HL-60 (cell line): ENCODE measurements around the gene IRAK1BP1.
"Not testable (repeated sequence)": the region's sequence is repeated elsewhere in the genome, so short reads cannot be mapped to it uniquely, and the experiment has no call there.

Source experiments
- DNase-seq, 2 experiments: peaks; one replicate each; pipeline ENCODE4 v3.0.0-alpha.2; 2010 to 2020; ENCODE audit warnings: low read depth in 1 of 2, low spot score in 1 of 2
- H3K27ac ChIP-seq: fragments of 250-450 bp; sonication (Bioruptor Pico); replicated peaks from 2 replicates; pipeline ENCODE4 v1.5.1; 2020; ENCODE audit warnings: mild to moderate bottlenecking, moderate library complexity
- H3K27me3 ChIP-seq: fragments of 250-450 bp; sonication (Bioruptor Pico); 2 replicates; pipeline ENCODE4 v1.5.1; 2021; ENCODE audit warnings: mild to moderate bottlenecking, moderate library complexity; ENCODE audit not compliant: insufficient read depth, poor library complexity, severe bottlenecking
- H3K4me3 ChIP-seq: replicated peaks from 2 replicates; pipeline ENCODE4 v1.5.1; 2011; ENCODE audit warnings: mild to moderate bottlenecking, control low read depth, low read length; ENCODE audit not compliant: insufficient read depth
- GABPA ChIP-seq: IDR thresholded peaks from 2 replicates; pipeline ENCODE4 v1.6.1; 2012; ENCODE audit warnings: low read depth
- POLR2AphosphoS5 ChIP-seq: IDR thresholded peaks from 2 replicates; pipeline ENCODE4 v1.6.1; 2012; ENCODE audit warnings: low read depth
- SPI1 ChIP-seq: IDR thresholded peaks from 2 replicates; pipeline ENCODE4 v1.6.1; 2012; ENCODE audit warnings: low read depth, mild to moderate bottlenecking, borderline replicate concordance
- TF ChIP-seq, protein P1 (sequence below): IDR thresholded peaks from one replicate; pipeline ENCODE4 v1.5.1; 2011; ENCODE audit warnings: low read length, control low read depth, inconsistent platforms; ENCODE audit not compliant: insufficient read depth
- TF ChIP-seq, protein P2 (sequence below): IDR thresholded peaks from 2 replicates; pipeline ENCODE4 v1.6.1; 2012; ENCODE audit warnings: low read depth; ENCODE audit not compliant: insufficient replicate concordance

The IRAK1BP1 gene

GRCh38 chr6:78850621-78851020 lies 16.7 kb upstream of the IRAK1BP1 start:
- TF ChIP-seq SPI1, result no peak
- TF ChIP-seq GABPA, result no peak
- TF ChIP-seq, protein P1, sequence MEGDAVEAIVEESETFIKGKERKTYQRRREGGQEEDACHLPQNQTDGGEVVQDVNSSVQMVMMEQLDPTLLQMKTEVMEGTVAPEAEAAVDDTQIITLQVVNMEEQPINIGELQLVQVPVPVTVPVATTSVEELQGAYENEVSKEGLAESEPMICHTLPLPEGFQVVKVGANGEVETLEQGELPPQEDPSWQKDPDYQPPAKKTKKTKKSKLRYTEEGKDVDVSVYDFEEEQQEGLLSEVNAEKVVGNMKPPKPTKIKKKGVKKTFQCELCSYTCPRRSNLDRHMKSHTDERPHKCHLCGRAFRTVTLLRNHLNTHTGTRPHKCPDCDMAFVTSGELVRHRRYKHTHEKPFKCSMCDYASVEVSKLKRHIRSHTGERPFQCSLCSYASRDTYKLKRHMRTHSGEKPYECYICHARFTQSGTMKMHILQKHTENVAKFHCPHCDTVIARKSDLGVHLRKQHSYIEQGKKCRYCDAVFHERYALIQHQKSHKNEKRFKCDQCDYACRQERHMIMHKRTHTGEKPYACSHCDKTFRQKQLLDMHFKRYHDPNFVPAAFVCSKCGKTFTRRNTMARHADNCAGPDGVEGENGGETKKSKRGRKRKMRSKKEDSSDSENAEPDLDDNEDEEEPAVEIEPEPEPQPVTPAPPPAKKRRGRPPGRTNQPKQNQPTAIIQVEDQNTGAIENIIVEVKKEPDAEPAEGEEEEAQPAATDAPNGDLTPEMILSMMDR, result no peak
- no peak for TF ChIP-seq POLR2AphosphoS5
- TF ChIP-seq, protein P2, sequence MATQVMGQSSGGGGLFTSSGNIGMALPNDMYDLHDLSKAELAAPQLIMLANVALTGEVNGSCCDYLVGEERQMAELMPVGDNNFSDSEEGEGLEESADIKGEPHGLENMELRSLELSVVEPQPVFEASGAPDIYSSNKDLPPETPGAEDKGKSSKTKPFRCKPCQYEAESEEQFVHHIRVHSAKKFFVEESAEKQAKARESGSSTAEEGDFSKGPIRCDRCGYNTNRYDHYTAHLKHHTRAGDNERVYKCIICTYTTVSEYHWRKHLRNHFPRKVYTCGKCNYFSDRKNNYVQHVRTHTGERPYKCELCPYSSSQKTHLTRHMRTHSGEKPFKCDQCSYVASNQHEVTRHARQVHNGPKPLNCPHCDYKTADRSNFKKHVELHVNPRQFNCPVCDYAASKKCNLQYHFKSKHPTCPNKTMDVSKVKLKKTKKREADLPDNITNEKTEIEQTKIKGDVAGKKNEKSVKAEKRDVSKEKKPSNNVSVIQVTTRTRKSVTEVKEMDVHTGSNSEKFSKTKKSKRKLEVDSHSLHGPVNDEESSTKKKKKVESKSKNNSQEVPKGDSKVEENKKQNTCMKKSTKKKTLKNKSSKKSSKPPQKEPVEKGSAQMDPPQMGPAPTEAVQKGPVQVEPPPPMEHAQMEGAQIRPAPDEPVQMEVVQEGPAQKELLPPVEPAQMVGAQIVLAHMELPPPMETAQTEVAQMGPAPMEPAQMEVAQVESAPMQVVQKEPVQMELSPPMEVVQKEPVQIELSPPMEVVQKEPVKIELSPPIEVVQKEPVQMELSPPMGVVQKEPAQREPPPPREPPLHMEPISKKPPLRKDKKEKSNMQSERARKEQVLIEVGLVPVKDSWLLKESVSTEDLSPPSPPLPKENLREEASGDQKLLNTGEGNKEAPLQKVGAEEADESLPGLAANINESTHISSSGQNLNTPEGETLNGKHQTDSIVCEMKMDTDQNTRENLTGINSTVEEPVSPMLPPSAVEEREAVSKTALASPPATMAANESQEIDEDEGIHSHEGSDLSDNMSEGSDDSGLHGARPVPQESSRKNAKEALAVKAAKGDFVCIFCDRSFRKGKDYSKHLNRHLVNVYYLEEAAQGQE, result no peak
- Histone ChIP-seq H3K27me3 (no peaks in the 10 kb centered on the region), H3K27ac (no peak overlapping the region), H3K4me3 (no peak overlapping the region)
- no peak for DNase-seq

DNA sequence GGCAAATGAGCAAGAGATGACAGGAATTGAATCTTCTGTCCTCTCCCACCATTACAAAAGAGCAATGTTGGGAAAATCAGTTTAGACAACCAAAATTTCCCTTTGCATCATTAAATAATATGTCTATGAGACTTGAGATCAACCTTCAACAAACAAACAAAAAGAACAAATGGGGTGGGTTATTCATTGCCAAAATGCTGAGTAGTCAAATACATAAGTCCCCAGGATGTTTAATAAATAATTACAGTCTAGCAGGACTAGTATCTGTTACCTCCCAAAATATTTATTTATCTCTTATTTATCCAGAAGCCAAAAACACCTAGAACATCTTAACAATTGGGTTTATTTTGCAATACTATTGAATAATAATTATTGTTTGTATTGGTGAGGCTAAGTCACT lies 16.2 kb upstream of the IRAK1BP1 start:
- H3K27ac ChIP-seq, result no peak overlapping the region
- DNase-seq, result no peak
- TF ChIP-seq SPI1, result no peak
- no peak for TF ChIP-seq GABPA
- TF ChIP-seq, protein P1, result no peak
- TF ChIP-seq POLR2AphosphoS5, result no peak
- TF ChIP-seq, protein P2, result no peak

GRCh38 chr6:78854546-78854945 lies 12.8 kb upstream of the IRAK1BP1 start:
- no peak overlapping the region for H3K4me3 ChIP-seq
- TF ChIP-seq, protein P1, result no peak
- TF ChIP-seq, protein P2, result no peak
- TF ChIP-seq SPI1 (no peak), POLR2AphosphoS5 (no peak), GABPA (no peak)
- no peak overlapping the region for H3K27ac ChIP-seq
- DNase-seq, result no peak
- H3K27me3 ChIP-seq, result no peaks in the 10 kb centered on the region

More for the DNA sequence above, 16.2 kb upstream of the IRAK1BP1 start:
- H3K4me3 ChIP-seq, result no peak overlapping the region
- no peaks in the 10 kb centered on the region for H3K27me3 ChIP-seq

GRCh38 chr6:78858339-78858938 lies 8.9 kb upstream of the IRAK1BP1 start:
- H3K27me3 ChIP-seq, DNase-seq, H3K4me3 ChIP-seq, H3K27ac ChIP-seq: not testable (repeated sequence)
